IMR-90 (cell line): ENCODE data around the gene SLAMF7. TPM values are rescaled to one million over a fixed set of nuclear protein-coding genes. Genes with fewer than 3 reads are reported as not detected.

Experiments used
- ATAC-seq: fragments of 200-7000 bp; cut with Tn5 transposase; 2 replicates; pipeline ENCODE4 v1.9.1; 2020; ENCODE audit warnings: low read depth, mild to moderate bottlenecking, moderate library complexity
- BruUV-seq: library from RNA; stranded (reverse); fragments of 400-500 nt; replicated peaks from 2 replicates; lab custom pipeline; 2021; lab: Mats Ljungman, UMichigan
- CTCF ChIA-PET: fragments of 300-600 bp; formaldehyde crosslinking; extraction: SDS; loops from one replicate; lab custom pipeline; 2021; ENCODE audit warnings: antibody characterized with exemption; lab: Yijun Ruan, JAX
- POLR2A ChIA-PET: fragments of 300-600 bp; sonication (Branson Sonifier 250); formaldehyde crosslinking; loops from one replicate; lab custom pipeline; 2022; ENCODE audit warnings: antibody characterized with exemption; ENCODE audit not compliant: unreplicated experiment; lab: Charles Lee
- DNase-seq: peaks from one replicate; pipeline ENCODE4 v3.0.0; 2013
- H2AFZ ChIP-seq: replicated peaks from 2 replicates; pipeline ENCODE3; 2013; ENCODE audit warnings: low read length, mild to moderate bottlenecking; ENCODE audit not compliant: poor library complexity
- H2AK5ac ChIP-seq: 2 replicates; pipeline ENCODE4 v1.6.1; 2013; ENCODE audit warnings: low read depth, low read length, inconsistent platforms
- H2AK9ac ChIP-seq: replicated peaks from 2 replicates; pipeline ENCODE3; 2013; ENCODE audit warnings: mild to moderate bottlenecking, low read depth, low read length, moderate library complexity; ENCODE audit not compliant: poor library complexity
- H2BK120ac ChIP-seq: 2 replicates; pipeline ENCODE4 v1.6.1; 2013; ENCODE audit warnings: low read depth, low read length, inconsistent platforms
- H2BK15ac ChIP-seq: 3 replicates; pipeline ENCODE4 v1.6.1; 2013; ENCODE audit warnings: low read depth, low read length, inconsistent platforms
- H2BK20ac ChIP-seq: 2 replicates; pipeline ENCODE4 v1.6.1; 2013; ENCODE audit warnings: low read depth, mild to moderate bottlenecking, inconsistent platforms, low read length, moderate library complexity
- H2BK5ac ChIP-seq: 2 replicates; pipeline ENCODE4 v1.6.1; 2013; ENCODE audit warnings: mild to moderate bottlenecking, low read depth, low read length, inconsistent platforms; ENCODE audit not compliant: poor library complexity, severe bottlenecking
- H3K14ac ChIP-seq: replicated peaks from 2 replicates; pipeline ENCODE4 v1.6.1; 2013; ENCODE audit warnings: low read depth, low read length, inconsistent platforms
- H3K18ac ChIP-seq: 2 replicates; pipeline ENCODE4 v1.6.1; 2013; ENCODE audit warnings: low read depth, low read length, control low read depth
- H3K23ac ChIP-seq: 2 replicates; pipeline ENCODE4 v1.6.1; 2013; ENCODE audit warnings: low read depth, low read length, inconsistent platforms
- H3K27ac ChIP-seq: 2 replicates; pipeline ENCODE4 v1.5.1; 2013; ENCODE audit warnings: mild to moderate bottlenecking, control low read depth, low read length; ENCODE audit not compliant: insufficient read depth
- H3K27me3 ChIP-seq: 2 replicates; pipeline ENCODE4 v1.6.1; 2013; ENCODE audit warnings: low read length; ENCODE audit not compliant: control insufficient read depth, insufficient read depth
- H3K36me3 ChIP-seq: 2 replicates; pipeline ENCODE4 v1.6.1; 2013; ENCODE audit warnings: low read length, mixed read lengths; ENCODE audit not compliant: control insufficient read depth, insufficient read depth
- H3K4ac ChIP-seq: 2 replicates; pipeline ENCODE4 v1.6.1; 2013; ENCODE audit warnings: low read depth, low read length, inconsistent platforms
- H3K4me1 ChIP-seq: 2 replicates; pipeline ENCODE4 v1.6.1; 2013; ENCODE audit warnings: low read length, mixed read lengths; ENCODE audit not compliant: control insufficient read depth, insufficient read depth
- H3K4me2 ChIP-seq: 2 replicates; pipeline ENCODE4 v1.6.1; 2013; ENCODE audit warnings: low read depth, mild to moderate bottlenecking, control low read depth, low read length, moderate library complexity
- H3K4me3 ChIP-seq: 2 replicates; pipeline ENCODE4 v1.5.1; 2013; ENCODE audit warnings: low read depth, mild to moderate bottlenecking, control low read depth, low read length, moderate library complexity; ENCODE audit not compliant: insufficient read depth
- H3K56ac ChIP-seq: 2 replicates; pipeline ENCODE4 v1.6.1; 2013; ENCODE audit warnings: low read length, inconsistent platforms; ENCODE audit not compliant: insufficient read depth; ENCODE audit errors: extremely low read depth
- H3K79me1 ChIP-seq, 2 experiments: 2 replicates each; pipeline ENCODE4 v1.6.1; 2013; ENCODE audit warnings: low read length in 2 of 2, inconsistent platforms in 1 of 2, low read depth in 1 of 2
- H3K9ac ChIP-seq: 2 replicates; pipeline ENCODE4 v1.6.1; 2013; ENCODE audit warnings: low read depth, low read length, control low read depth
- H3K9me1 ChIP-seq: 2 replicates; pipeline ENCODE4 v1.6.1; 2013; ENCODE audit warnings: low read length, inconsistent platforms; ENCODE audit not compliant: insufficient read depth
- H3K9me3 ChIP-seq: 2 replicates; pipeline ENCODE4 v1.6.1; 2013; ENCODE audit warnings: low read length; ENCODE audit not compliant: control insufficient read depth, insufficient read depth
- H4K20me1 ChIP-seq: 2 replicates; pipeline ENCODE4 v1.6.1; 2013; ENCODE audit warnings: low read length, inconsistent platforms; ENCODE audit not compliant: insufficient read depth
- H4K5ac ChIP-seq: 2 replicates; pipeline ENCODE4 v1.6.1; 2013; ENCODE audit warnings: mild to moderate bottlenecking, low read depth, low read length, control low read depth
- H4K8ac ChIP-seq, 2 experiments: 2 replicates each; pipeline ENCODE4 v1.6.1; 2013; ENCODE audit warnings: low read depth in 2 of 2, low read length in 2 of 2, control low read depth in 1 of 2, inconsistent platforms in 1 of 2
- H4K91ac ChIP-seq: 2 replicates; pipeline ENCODE4 v1.6.1; 2013; ENCODE audit warnings: low read depth, low read length, inconsistent platforms; ENCODE audit not compliant: insufficient read depth
- MAZ ChIP-seq: IDR thresholded peaks from 2 replicates; pipeline ENCODE4 v1.6.1; 2012; ENCODE audit warnings: low read depth, mild to moderate bottlenecking, low read length, improper control_type of control experiment, moderate library complexity, borderline replicate concordance
- MXI1 ChIP-seq: IDR thresholded peaks from 2 replicates; pipeline ENCODE4 v1.6.1; 2012; ENCODE audit warnings: low read depth, mild to moderate bottlenecking, low read length, moderate library complexity, borderline replicate concordance
- POLR2A ChIP-seq: IDR thresholded peaks from 2 replicates; pipeline ENCODE4 v1.6.1; 2012; ENCODE audit warnings: mild to moderate bottlenecking, low read depth, low read length
- RAD21 ChIP-seq: IDR thresholded peaks from 2 replicates; pipeline ENCODE4 v1.6.1; 2012; ENCODE audit warnings: low read length, improper control_type of control experiment
- WGBS, 2 experiments: methylation state at CpG; one replicate each; pipeline versions ENCODE4 v1.1.5 to v1.1.7; 2013; ENCODE audit warnings: missing lambda C conversion rate in 2 of 2; ENCODE audit not compliant: insufficient read length in 1 of 2; ENCODE audit errors: extremely low coverage in 2 of 2; 5-methylcytosine and 5-hydroxymethylcytosine counted together
- dilution Hi-C: fragments of 300-500 bp; cut with HindIII; formaldehyde crosslinking; loops from one replicate; pipeline ENCODE4 v1.14.3; 2018; ENCODE audit warnings: low sequenced_read_pairs; ENCODE audit not compliant: unreplicated experiment
- in situ Hi-C: fragments of 300-500 bp; cut with MboI; formaldehyde crosslinking; loops from 3 replicates; pipeline ENCODE4 v1.14.3; 2019; ENCODE audit warnings: low sequenced_read_pairs, inconsistent platforms, mixed read lengths
- intact Hi-C: fragments of 100-400 bp; cut with micrococcal nuclease; formaldehyde crosslinking; loops from 2 replicates; pipeline ENCODE4 v1.10.0; 2022
- polyA plus RNA-seq, 3 experiments: library from polyadenylated mRNA; depleted of rRNA; stranded (reverse); fragments of >200 nt; gene quantifications; 2 replicates each; pipeline ENCODE4 v1.2.3, GENCODE V29; 2012; ENCODE audit warnings: low replicate concordance in 1 of 3
- total RNA-seq: library from RNA; depleted of rRNA; stranded (reverse); fragments of >200 nt; gene quantifications from 2 replicates; pipeline ENCODE4 v1.2.3, GENCODE V29; 2012

Gene SLAMF7
- total and polyA plus RNA-seq, 2 of the 4 experiments (the other 2 are of a cell fraction) = not detected

DNA sequence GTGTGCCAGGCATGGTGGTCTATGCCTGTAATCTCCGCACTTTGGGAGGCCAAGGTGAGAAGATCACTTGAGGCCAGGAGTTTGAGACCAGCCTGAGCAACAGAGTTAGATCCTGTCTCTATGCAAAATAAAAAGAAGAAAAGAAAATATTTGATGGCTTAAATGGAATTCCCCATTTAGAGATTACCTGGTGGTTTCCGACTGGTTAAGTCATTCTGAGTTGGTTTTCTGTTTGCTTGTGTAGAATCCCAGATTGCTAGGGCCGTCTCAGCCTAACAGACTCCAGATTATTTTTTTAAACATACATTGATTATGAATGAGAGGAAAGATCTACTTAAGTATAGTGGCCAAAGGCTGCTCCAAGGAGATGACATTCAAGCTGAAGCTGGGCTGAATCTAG lies 34.0 kb downstream of the SLAMF7 start:
- no TSS peak for BruUV-seq

More for the DNA sequence above, 34.0 kb downstream of the SLAMF7 start:
- no peak overlapping the region for H2BK120ac ChIP-seq
- H3K27me3 ChIP-seq = no peaks in the 10 kb centered on the region; the same call in 1 of the 2 replicates
- H3K4me2 ChIP-seq = no peak overlapping the region
- intact Hi-C loops (no loop called here), in situ Hi-C loops (no loop called here), dilution Hi-C loops (no loop called here)
- H3K27ac ChIP-seq = no peak overlapping the region
- H4K20me1 ChIP-seq = no peaks in the 10 kb centered on the region
- TF ChIP-seq POLR2A (no peak), RAD21 (no peak), MXI1 (no peak), MAZ (no peak)
- no CpG with 5 or more reads among the region's 3 CpGs for WGBS, 2 experiments
- ChIA-PET POLR2A (no interaction called here), CTCF (no interaction called here)
- no peak overlapping the region for H3K9ac ChIP-seq
- no peak overlapping the region for H2BK15ac ChIP-seq
- no peak overlapping the region for H2AFZ ChIP-seq
- no peak overlapping the region for H4K91ac ChIP-seq
- H4K8ac ChIP-seq = no peak overlapping the region
- H3K4me1 ChIP-seq = no peaks in the 10 kb centered on the region
- H2AK5ac ChIP-seq = no peak overlapping the region
- no peak overlapping the region for H3K23ac ChIP-seq
- no peaks in the 10 kb centered on the region for H3K36me3 ChIP-seq
- ATAC-seq = no peak
- H3K9me3 ChIP-seq = no peaks in the 10 kb centered on the region
- H3K79me1 ChIP-seq = no peaks in the 10 kb centered on the region
- no peaks in the 10 kb centered on the region for H3K9me1 ChIP-seq
- H4K5ac ChIP-seq = no peak overlapping the region
- no peak overlapping the region for H3K14ac ChIP-seq
- no peak overlapping the region for H2BK20ac ChIP-seq
- no peak overlapping the region for H3K4me3 ChIP-seq
- no peak for DNase-seq
- H2BK5ac ChIP-seq = no peak overlapping the region
- H2AK9ac ChIP-seq = no peak overlapping the region
- no peak overlapping the region for H3K4ac ChIP-seq
- H3K56ac ChIP-seq = no peak overlapping the region
- H3K18ac ChIP-seq = no peak overlapping the region
